ENCODE results near the gene COPS2.

The COPS2 gene

DNA sequence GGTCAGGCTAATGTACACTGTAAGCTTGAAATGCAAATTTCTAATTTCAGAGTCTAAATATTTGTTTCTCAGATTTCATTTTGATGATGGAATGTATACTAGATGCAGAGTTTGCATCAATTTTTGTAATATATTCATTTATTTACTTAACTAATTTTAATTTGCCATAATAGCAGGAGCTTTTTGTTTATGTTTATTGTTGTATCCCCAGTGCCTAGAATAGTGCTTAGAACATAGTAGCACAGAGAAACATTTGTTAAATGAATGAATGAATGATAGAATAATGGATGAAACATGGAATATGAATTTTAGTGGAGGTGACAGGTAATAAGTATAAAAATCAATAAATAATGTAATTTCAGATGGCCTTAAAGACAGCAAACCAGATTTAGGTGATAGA is 9.5 kb upstream of the COPS2 start:
- POLR2A ChIA-PET: no interaction called here
- CTCF ChIA-PET: interaction anchor here (0.6 kb wide), 1 partner anchor 10 kb away, joined by 3 read pairs; no protein-coding TSS in a partner anchor
- DNase-seq (ENCODE audit: extremely low spot score): no peak
- TF ChIP-seq, protein P1, sequence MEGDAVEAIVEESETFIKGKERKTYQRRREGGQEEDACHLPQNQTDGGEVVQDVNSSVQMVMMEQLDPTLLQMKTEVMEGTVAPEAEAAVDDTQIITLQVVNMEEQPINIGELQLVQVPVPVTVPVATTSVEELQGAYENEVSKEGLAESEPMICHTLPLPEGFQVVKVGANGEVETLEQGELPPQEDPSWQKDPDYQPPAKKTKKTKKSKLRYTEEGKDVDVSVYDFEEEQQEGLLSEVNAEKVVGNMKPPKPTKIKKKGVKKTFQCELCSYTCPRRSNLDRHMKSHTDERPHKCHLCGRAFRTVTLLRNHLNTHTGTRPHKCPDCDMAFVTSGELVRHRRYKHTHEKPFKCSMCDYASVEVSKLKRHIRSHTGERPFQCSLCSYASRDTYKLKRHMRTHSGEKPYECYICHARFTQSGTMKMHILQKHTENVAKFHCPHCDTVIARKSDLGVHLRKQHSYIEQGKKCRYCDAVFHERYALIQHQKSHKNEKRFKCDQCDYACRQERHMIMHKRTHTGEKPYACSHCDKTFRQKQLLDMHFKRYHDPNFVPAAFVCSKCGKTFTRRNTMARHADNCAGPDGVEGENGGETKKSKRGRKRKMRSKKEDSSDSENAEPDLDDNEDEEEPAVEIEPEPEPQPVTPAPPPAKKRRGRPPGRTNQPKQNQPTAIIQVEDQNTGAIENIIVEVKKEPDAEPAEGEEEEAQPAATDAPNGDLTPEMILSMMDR (IDR thresholded peaks at IDR 0.05; ENCODE audit: control extremely low read depth, extremely low read depth, low read depth, missing control alignments): no peak

DNA sequence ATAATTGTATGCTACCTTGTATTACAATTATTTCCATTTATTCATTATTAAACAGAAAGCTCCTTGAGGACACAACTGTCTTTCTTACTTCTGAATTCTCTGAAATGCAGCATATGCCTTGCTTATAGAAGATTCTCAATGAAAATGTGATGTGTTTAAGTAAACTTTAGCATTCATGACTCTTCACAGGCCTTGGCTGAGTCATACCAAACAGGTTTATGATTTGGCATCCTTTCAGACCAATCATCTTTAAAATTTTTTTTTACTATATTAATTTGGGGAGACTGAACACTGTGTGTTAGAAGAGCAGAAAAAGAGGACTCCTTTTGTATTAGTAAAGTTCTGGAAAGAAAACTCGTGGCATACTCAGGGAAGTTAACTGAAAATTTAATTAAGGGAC is 8.3 kb upstream of the COPS2 start:
- no peak for DNase-seq (ENCODE audit: extremely low spot score)
- POLR2A ChIA-PET: no interaction called here
- TF ChIP-seq, protein P1 (IDR thresholded peaks at IDR 0.05; ENCODE audit: control extremely low read depth, extremely low read depth, low read depth, missing control alignments): no peak
- CTCF ChIA-PET: no interaction called here

DNA sequence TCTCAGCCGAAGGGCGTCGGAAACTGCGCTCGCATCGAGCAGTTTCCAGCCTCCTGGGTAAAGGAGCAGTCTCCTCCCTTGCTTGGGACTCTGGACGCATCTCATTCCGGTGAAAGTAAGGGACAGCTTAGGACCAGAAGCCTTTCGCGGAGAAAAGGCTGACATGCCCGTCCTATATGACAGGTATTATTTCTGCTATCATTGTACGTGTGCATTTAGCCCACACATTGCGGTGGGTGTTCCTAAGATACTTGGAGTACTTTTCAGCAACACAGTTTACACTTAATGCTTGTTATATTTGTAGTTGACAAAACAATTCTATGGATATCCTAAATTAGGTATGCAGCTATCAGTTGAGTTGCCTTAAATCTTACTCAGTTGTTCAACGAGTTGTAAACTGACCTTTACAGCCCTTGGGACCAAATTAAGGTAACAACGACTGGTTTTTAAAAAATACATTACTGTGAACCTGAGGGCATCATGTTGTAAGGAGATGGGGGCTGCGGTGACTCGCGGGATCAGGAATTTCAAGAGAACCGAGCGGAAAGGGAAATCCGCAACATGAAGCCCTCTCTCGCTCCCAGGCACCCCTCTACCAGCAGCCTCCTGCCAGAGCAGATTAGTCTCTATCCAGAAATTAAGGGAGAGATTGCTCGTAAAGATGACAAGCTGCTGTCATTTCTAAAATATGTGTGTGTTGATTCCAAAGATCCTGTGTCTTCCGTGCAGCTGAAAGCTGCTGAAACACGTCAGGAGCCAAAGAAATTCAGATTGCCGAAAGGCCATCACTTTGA is 632 bp upstream of the COPS2 start:
- CTCF ChIA-PET: interaction anchor here (0.9 to 2.3 kb wide), 5 partner anchors 10 to 1721 kb away, joined by 3 to 10 read pairs (median 5); partner anchors contain the start of gene GALK2
- TF ChIP-seq, protein P1 (IDR thresholded peaks at IDR 0.05; ENCODE audit: control extremely low read depth, extremely low read depth, low read depth, missing control alignments): no peak
- POLR2A ChIA-PET: interaction anchor here (1.7 kb wide), 1 partner anchor 14 kb away, joined by 10 read pairs; the partner anchor contains the start of gene GALK2
- no peak for DNase-seq (ENCODE audit: extremely low spot score)

DNA sequence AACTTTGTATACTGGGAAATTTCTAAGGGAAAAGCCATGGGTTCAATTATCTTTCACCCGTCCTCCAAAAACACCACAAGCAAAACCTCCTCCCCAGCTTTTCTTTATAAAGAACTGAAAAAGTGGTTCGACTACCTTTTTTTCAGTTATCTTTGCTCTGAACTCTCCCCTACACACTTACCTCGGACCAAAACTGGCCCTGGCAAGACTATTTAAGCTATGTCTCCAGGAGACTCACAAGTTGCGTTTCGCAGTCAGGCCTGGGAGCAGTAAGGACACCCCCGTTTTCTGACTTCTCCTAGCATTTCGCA is 645 bp downstream of the COPS2 start:
- no peak for DNase-seq (ENCODE audit: extremely low spot score)
- TF ChIP-seq, protein P1 (IDR thresholded peaks at IDR 0.05; ENCODE audit: control extremely low read depth, extremely low read depth, low read depth, missing control alignments): no peak
- CTCF ChIA-PET: interaction anchor here (0.7 to 1.8 kb wide), 2 partner anchors 9 to 15 kb away, joined by 3 to 5 read pairs; partner anchors contain the start of gene GALK2
- POLR2A ChIA-PET: no interaction called here

DNA sequence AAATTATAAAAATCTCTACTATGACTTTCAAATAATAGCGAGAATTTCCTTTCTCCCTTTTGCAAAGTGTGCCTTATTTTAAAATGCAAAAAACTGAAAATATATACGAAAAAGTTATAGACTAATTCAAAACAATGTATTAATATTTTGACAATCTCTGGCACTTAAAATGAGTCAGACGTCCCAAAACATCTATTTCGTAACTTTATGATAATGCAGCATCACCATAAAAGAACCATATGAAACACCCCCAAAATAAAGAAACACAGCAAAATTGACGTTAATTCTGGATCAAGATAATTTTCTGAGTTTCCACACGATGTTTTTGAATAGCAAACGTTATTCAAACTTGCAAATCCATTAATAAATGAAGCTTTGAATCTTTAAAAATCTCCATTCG is 1.0 kb downstream of the COPS2 start:
- ChIA-PET POLR2A (no interaction called here), CTCF (interaction anchor here (0.7 to 1.8 kb wide), 2 partner anchors 9 to 16 kb away, joined by 3 to 5 read pairs; partner anchors contain the start of gene GALK2)
- no peak for DNase-seq (ENCODE audit: extremely low spot score)
- TF ChIP-seq, protein P1 (IDR thresholded peaks at IDR 0.05; ENCODE audit: control extremely low read depth, extremely low read depth, low read depth, missing control alignments): no peak

DNA sequence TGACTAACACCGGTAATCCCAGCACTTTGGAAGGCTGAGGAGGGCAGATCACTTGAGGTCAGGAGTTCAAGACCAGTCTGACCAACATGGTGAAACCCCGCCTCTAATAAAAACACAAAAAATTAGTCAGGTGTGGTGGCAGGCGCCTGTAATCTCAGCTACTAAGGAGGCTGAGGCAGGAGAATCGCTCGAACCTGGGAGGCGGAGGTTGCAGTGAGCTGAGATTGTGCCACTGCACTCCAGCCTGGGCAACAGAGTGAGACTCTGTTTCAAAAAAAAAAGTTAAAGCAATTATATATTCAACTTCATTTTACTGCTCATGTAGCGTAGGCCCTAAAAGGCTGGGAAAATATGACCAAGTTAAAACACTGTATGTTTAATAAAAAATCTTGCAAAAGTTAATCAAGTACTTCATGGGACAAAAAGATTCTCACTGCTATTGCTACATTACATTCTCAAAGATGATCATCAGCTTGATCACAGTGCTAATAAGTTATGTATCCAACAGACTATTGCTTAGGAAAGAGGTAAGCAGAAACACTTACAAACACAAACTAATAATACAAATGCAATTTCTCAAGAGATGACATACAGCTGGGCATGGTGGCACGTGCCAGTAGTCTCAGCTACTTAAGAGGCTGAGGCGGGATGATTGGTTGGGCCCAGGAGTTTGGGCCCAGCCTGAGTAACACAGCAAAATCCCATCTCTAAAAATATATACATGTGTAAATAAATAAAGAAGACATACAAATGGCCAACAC is 2.7 kb downstream of the COPS2 start:
- POLR2A ChIA-PET: no interaction called here
- CTCF ChIA-PET: interaction anchor here (1.6 kb wide), 1 partner anchor 14 kb away, joined by 6 read pairs; no protein-coding TSS in a partner anchor
- TF ChIP-seq, protein P1 (IDR thresholded peaks at IDR 0.05; ENCODE audit: control extremely low read depth, extremely low read depth, low read depth, missing control alignments): no peak
- no peak for DNase-seq (ENCODE audit: extremely low spot score)

All from GM10248 (cell line).